OCI-LY1 (cell line): ENCODE data around the gene TRIM9.

Source experiments
- EZH2 ChIP-seq: fragments of 200-600 bp; sonication (generic), shearing (Covaris generic); IDR thresholded peaks from 2 replicates; pipeline ENCODE4 v1.8.0; 2017; ENCODE audit warnings: borderline replicate concordance, mixed run types, mild to moderate bottlenecking, antibody characterized with exemption, low read length, moderate library complexity, mixed read lengths
- TF ChIP-seq, protein P1 (sequence below): fragments of 200-600 bp; sonication (generic), shearing (Covaris generic); IDR thresholded peaks from 2 replicates; pipeline ENCODE4 v1.5.1; 2017; ENCODE audit warnings: mild to moderate bottlenecking, antibody characterized with exemption, low read length, moderate library complexity, mixed read lengths

DNA sequence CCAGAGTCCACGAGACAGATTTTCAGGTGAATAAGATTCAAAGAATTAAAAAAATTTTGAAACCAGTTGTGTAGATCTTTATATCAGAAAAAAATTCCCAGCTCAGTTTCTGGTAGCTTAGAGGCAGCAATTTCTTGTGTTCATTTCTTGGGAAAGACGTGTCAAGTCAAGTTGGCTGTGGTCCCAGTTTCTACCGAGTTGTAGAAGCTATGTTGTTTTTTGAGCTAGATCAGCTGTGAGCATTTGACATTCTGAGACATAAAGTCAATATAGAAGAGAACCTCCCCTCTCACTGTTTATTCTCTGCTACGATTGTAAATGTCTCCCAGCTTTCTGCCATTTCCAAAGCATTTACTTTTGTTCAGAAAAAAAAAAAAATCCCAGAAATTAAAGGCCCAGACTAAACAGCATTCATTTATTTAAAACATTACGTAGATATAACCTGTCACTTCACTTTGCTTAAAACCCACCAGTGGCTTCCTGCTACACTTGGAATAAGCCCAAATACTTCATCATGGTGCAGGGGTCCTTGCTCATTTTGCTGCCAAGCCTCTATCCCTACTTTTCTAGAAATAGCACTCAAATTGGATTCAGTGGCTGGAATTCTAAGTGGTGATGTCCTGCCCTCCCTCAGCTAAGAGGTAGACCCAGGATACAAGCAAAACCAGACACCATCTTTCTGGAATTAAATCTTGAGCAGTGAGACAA lies 130.1 kb downstream of the TRIM9 start:
- TF ChIP-seq, protein P1, sequence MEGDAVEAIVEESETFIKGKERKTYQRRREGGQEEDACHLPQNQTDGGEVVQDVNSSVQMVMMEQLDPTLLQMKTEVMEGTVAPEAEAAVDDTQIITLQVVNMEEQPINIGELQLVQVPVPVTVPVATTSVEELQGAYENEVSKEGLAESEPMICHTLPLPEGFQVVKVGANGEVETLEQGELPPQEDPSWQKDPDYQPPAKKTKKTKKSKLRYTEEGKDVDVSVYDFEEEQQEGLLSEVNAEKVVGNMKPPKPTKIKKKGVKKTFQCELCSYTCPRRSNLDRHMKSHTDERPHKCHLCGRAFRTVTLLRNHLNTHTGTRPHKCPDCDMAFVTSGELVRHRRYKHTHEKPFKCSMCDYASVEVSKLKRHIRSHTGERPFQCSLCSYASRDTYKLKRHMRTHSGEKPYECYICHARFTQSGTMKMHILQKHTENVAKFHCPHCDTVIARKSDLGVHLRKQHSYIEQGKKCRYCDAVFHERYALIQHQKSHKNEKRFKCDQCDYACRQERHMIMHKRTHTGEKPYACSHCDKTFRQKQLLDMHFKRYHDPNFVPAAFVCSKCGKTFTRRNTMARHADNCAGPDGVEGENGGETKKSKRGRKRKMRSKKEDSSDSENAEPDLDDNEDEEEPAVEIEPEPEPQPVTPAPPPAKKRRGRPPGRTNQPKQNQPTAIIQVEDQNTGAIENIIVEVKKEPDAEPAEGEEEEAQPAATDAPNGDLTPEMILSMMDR: no peak
- no peak for TF ChIP-seq EZH2
